ENCODE measurements around the gene FRMD4A.

Gene FRMD4A

GRCh38 chr10:13612654-13613373 lies 717.9 kb downstream of the FRMD4A start:
- peaks cover 27% of the 10 kb centered on the region for H3K36me3 Mint-ChIP-seq (ENCODE audit: low read depth)
- no peak for DNase-seq (ENCODE audit: low spot score)
- H3K27me3 Mint-ChIP-seq (ENCODE audit: low read depth) = no peaks in the 10 kb centered on the region
- no peak overlapping the region for H3K27ac Mint-ChIP-seq
- H3K4me1 Mint-ChIP-seq (ENCODE audit: low read depth) = no peaks in the 10 kb centered on the region
- no peak overlapping the region for H3K4me3 Mint-ChIP-seq
- no peaks in the 10 kb centered on the region for H3K9me3 Mint-ChIP-seq

- Mint-ChIP-seq H3K36me3 (ENCODE audit: low read depth) (peaks cover 15% of the 10 kb centered on the region), H3K4me3 (no peak overlapping the region), H3K27me3 (ENCODE audit: low read depth) (no peaks in the 10 kb centered on the region), H3K27ac (no peak overlapping the region), H3K9me3 (no peaks in the 10 kb centered on the region), H3K4me1 (ENCODE audit: low read depth) (no peaks in the 10 kb centered on the region)
- DNase-seq (ENCODE audit: low spot score) = no peak
Observed at GRCh38 chr10:13608246-13608853, 722.4 kb downstream of the FRMD4A start.

- no peak overlapping the region for H3K4me3 Mint-ChIP-seq
- H3K27ac Mint-ChIP-seq = no peak overlapping the region
Observed at GRCh38 chr10:13604357-13605040, 726.2 kb downstream of the FRMD4A start.

GRCh38 chr10:13597909-13598308 lies 732.8 kb downstream of the FRMD4A start:
- Mint-ChIP-seq H3K4me1 (ENCODE audit: low read depth) (no peaks in the 10 kb centered on the region), H3K9me3 (no peaks in the 10 kb centered on the region), H3K27ac (no peak overlapping the region), H3K4me3 (no peak overlapping the region), H3K36me3 (ENCODE audit: low read depth) (peaks cover 4% of the 10 kb centered on the region), H3K27me3 (ENCODE audit: low read depth) (no peaks in the 10 kb centered on the region)
- DNase-seq (ENCODE audit: low spot score) = no peak

More at GRCh38 chr10:13604357-13605040, 726.2 kb downstream of the FRMD4A start:
- Mint-ChIP-seq H3K4me1 (ENCODE audit: low read depth) (no peaks in the 10 kb centered on the region), H3K27me3 (ENCODE audit: low read depth) (no peaks in the 10 kb centered on the region), H3K36me3 (ENCODE audit: low read depth) (peaks cover 9% of the 10 kb centered on the region), H3K9me3 (no peaks in the 10 kb centered on the region)
- DNase-seq (ENCODE audit: low spot score) = no peak

- Mint-ChIP-seq H3K4me3 (no peak overlapping the region), H3K27ac (no peak overlapping the region), H3K27me3 (ENCODE audit: low read depth) (no peaks in the 10 kb centered on the region), H3K36me3 (ENCODE audit: low read depth) (peaks cover 2% of the 10 kb centered on the region), H3K4me1 (ENCODE audit: low read depth) (no peaks in the 10 kb centered on the region), H3K9me3 (no peaks in the 10 kb centered on the region)
- DNase-seq (ENCODE audit: low spot score) = no peak
Observed at GRCh38 chr10:13594641-13595040, 736.1 kb downstream of the FRMD4A start.

All from T-helper 2 cell treated with Interferon-gamma antibody and Interleukin-4, amounts not matched to agents 5 μg/mL and 100 μg/mL, for 36 hours (primary cell).